Measurements from ENCODE around the gene IL17F.
A peak's percentile ranks its signal among the peaks of the same experiment; 100 is the strongest.
"Not testable (repeated sequence)": the region's sequence is repeated elsewhere in the genome, so short reads cannot be mapped to it uniquely, and the experiment has no call there.

Gene IL17F

DNA sequence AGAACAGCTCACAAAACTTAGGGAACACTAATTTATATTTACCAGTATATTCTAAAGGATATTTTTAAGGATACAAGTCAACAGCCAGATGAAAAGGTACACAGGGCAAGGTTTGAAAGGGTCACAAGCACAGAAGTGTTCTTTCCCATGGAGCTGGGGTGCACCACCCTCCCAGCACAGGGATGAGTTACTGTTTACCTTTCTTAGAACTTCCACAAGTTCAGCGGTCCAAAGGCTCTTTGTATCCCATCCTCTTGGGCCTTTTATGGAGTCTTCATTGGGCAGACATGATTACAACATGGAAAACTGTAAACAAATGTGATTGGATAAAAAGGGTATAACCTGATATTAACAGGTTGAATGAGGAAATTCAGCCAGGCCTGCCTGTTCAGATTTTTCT, 1.1 kb upstream of the IL17F start:
- no peak for DNase-seq (ENCODE audit: low spot score)

DNA sequence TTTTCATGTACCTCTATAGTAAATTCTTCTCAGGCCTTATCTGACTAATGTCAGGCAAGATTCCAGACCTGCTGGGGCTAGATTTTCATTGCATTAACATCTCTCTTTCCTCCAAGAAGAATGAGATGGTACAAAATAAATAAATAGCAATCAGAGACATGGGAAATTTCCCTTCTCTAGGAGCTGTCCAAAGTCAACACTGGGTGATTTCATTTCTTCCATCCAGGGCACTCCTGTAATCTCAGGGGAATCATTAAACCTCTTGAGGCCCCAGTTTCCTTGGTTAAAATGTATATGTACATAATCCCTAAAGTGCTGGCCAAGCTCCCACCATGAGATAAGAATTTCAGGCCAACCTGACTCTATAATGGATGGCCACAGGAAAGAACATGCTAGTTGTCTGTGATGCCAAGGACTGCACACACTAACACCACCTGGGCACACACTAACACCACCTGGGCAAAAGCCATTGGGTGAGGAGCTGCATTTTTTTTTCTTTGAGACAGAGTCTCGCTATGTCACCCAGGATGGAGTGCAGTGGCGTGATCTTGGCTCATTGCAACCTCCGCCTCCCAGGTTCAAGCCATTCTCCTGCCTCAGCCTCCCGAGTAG, 912 bp downstream of the IL17F start:
- no peak for DNase-seq (ENCODE audit: low spot score)

DNA sequence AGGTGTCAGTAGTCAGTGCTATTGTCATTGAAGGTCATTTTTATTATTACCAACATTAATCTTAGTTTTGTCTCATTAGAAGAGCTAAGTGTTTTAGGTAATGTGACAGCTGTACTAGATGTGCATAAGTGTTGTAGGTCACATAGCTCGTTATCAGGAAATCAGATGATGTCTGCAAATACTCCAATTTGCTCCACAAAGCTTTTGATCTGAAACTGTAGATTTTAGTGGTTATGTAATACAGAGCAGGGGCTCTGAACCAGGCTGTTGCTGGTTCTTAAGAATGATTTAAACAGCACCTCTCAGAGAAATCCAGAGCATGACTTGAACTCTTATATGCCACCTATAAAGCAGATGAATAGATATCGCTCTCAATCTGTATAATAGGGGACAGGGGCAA, 2.5 kb downstream of the IL17F start:
- no peak for DNase-seq (ENCODE audit: low spot score)

DNA sequence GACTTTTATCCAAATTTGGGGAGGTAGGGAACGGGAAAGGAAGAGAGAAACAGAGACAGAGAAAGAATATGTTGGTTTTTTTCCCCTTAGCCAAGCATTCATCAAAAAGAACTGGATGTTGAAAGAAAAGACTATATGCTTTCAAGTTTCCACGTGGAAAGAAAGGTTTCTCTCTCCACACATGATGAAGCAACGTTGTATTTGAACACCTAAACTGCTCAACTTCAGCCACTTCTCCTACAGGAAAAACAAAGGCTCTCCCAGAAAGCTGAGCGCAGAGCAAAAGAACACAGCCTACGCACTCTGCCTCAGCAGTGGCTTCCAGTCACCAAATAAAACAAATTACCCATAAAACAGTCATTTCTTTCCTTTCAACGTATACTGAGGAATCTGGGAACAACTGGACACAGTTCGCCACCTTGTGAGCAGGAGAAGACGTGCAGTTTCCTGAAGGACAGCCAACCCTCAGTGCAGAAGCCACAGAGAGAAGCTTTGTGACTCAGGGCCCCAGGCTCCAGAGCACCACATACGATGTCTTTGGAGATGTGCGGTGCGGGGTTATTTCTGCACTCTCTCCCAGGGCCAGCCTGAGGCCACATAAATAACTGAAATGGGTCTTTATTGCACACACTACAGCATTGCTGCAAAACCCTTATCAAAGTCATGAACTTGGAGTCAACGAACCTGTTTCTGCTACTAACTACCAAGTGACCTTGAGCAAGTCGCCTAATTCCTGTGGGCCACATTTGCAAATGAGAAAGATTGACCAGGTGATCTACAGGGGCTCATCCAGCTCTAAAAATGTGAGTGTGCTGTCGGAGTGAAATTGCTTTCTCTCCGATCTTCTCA, 10.1 kb downstream of the IL17F start:
- peak; percentile 81 for DNase-seq (ENCODE audit: low spot score)

DNA sequence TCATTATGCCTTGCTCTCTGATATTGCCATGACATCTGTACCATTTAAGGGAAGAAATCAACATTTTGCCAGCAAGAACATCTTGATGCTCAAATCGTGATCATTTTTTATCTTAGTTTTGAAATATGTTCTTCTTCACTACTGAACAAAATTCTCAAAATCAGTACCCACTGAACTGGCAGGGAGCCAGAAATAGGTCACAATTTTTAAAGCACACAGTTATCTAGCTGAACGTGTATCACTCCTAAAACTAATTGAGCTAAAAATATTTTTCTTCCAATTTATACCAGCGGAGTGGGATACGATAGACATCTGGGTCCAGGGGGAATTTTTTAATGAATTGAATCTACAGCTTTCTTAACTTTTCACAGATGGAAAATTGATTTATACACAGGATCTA, 11.3 kb downstream of the IL17F start:
- DNase-seq (ENCODE audit: low spot score), result no peak

DNA sequence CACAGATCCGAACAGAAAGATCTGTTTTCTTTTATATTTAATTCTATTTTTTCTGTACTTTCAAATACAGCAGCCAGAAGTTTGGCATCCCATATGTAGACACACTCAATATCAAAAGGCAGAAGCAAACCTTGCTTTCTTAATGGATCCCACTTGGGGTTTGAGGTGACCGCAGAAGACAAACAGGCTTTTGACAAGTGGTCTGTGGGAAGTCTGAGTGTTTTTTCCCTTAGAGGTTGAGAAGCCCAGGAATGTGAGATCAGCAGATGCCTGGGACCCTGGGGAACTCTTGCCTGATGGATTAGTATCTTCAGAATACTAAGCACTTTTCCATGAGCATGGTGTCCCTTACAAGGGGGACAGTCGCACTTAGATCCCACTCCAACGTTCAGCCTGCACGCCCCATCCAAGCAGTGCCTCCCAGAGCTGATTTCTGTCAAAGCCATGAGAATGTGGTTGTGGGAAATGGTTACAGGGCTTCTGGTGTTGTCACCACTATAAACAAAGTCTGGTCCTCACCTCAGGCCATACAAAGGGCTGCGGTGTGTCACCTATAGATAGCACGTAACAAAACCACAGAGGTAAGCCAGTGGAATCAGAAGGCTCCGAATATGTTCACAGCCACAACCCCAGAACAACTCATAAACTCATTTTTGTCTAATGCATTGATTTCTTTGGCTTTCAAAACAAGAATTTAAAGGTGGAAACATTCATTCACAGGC, 12.7 kb downstream of the IL17F start:
- no peak for DNase-seq (ENCODE audit: low spot score)

DNA sequence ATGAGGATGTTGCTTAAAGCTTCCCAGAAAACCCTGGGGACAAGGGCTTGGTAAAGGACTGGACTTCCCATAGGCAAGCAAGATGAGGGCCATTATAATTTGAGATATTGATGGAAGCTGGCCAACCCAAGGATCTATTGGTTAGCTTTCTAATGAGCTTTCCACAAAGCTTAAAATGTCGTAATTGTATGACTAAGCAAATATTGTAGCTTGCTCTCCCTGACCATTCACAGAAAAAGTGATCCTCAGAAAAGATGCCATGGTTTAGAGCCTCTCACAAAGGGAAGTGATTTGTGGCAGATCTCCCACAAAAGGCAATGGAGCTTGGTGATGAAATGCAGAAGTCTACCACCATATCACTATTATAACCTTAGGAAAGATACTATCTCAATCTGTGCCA, 13.6 kb downstream of the IL17F start:
- DNase-seq (ENCODE audit: low spot score), result no peak

DNA sequence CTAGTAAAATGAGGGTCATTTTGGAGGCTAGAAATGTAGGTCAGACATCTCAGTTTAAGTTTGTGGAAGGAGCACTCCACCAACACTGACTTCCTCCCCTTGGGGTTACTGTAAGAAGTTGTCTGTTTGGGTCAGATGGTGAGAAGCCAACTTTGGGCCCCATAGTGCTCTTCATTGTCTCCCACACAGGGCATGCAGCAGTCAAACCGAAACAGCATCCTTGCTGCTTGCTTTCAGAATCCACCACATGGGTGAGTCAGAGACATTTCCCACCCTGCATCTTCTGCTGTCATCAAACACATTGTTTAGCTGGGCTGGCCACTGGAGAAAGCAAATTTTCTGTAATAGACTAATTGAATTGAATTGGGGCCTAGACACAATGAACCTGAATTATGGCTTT, 16.8 kb downstream of the IL17F start:
- no peak for DNase-seq (ENCODE audit: low spot score)

DNA sequence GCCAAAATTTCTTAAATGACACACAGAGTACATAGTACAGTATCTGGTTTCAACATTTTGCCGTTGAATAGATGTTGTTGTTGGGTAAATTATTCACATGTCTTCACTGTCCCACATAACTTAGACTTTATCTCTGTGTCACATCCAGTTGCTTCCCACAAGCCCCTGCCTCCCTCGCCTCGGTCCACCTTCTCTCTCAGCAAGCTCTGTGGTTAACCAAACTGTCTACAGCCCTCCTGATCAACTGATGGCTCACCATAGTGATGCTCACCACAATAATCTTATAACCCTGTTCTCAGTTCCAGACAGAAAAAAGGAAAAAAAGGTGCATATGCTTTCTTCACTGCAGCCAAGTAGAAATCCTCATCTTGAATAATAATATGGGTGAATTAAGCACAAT, 23.0 kb downstream of the IL17F start:
- no peak for DNase-seq (ENCODE audit: low spot score)

DNA sequence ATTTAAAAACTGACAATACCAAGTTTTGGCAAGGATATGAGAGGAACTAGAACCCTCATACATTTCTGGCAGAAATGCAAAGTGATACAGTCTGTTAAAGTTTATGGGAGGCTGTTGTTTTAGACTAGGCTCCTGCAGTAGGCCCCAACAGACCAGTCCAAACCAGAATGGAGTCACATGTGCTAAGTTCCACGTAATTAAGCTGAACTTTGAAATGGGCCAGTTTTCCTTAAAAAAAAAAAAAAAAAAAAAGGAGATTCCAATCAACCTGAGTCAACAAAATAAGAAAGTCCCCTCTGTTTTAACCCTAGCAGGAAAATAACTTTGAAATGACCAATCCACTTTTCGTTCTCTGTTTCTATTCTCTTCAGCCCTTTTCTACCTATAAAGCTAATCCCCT, 26.5 kb downstream of the IL17F start:
- no peak for DNase-seq (ENCODE audit: low spot score)

DNA sequence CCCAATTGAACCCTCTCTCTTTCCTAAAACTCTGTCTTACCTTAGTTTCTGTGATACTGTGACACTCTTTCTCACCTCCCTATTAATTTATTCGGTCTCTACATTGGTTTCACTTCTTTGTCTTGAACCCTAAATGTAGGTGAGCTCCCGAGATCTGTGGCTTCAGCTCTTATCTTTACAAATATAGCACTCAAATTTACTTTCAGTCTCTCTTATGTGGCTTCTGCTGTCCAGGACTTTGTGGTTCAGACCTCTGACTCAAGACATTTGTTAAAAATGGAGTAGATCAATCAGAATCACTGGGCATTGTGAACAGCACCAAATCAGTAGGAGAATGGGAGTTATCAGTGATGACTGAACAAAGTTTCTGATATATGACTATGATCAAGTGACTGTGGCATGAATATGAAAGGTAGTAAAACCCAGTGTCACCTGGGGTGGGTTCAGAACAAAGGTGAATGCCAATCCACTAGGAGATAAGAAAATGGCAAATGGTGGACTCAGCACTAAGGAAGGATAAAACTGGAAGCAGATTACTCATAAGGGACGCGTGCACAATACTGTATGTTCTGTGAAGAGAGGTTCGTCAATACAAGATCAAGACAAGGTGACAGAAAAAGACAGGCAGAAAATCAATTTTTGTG, 27.2 kb downstream of the IL17F start:
- DNase-seq (ENCODE audit: low spot score), result no peak

DNA sequence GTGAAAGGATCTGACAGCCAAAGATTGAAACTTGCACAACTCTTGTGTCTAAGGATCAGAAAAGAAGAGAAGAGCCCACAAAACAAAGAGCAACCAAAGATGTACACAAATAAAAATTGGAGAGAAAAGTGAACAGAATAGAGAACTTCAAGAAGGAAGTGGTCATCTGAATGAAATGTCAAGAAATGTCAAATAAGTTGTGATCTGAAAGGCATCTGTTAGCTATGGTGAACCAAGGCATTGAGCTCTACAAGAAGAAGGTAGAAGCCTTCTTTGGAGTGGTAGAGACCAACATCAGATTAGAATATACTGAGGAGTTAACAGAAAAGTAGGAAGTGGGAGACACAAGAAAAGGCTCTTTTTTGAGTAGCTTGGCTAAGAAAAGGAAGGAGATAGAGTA, 28.5 kb downstream of the IL17F start:
- DNase-seq (ENCODE audit: low spot score), result no peak

DNA sequence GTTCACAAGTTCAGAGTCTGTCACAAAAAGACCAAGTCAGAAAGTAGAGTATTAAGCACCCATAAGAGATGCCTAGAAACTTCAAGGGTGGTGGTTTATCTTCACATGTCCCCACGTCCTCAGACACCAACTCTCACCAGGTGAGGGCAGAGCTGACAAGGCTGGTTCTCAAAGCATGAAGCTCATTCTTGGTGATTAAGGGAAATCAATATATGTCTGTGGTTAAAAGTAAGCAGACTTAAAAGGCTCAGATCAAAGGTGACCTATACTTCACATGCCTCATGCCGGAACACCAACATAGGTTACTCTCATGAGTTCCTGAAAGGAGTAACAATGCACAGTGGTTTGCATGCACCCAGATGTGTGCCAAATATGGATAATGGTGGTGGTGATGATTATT, 31.2 kb downstream of the IL17F start:
- DNase-seq (ENCODE audit: low spot score), result no peak

DNA sequence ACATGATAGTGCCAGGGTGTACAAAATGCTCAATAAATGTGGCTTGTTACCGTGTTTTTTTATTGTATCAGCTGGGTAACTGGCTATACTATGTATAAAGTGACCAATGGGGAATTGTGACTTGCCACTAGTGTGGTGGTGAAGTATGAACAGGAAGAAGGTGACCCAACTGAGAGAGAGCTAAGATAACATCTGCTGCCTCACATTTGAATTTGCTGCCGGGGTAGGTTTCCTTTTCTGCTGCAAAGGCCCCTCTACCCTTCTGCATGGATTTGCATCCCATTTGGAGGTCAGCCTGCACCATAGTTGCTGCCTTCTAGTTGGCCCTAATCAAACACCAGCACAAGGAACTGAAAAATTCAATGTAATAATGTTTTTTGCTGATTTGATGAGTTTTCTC, 34.1 kb downstream of the IL17F start:
- DNase-seq (ENCODE audit: low spot score), result no peak

DNA sequence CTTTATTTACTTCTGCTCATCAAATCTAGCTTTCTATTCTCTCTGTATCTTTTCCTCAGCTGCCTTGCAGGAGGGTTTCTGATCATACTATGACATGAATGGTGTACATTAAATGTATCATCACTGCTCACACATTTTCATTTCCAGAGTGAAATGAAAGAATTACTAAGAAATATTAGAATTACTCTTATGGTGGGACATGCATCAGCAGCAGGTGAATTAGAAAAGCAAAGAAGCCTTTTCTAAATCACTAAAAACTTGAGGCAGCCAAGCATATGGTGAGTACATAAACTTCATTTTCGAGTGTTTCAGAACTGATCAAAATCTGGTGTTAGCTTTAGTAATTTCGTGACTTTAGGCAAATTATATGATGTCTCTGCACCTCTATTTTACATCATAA, 34.5 kb downstream of the IL17F start:
- no peak for DNase-seq (ENCODE audit: low spot score)

DNA sequence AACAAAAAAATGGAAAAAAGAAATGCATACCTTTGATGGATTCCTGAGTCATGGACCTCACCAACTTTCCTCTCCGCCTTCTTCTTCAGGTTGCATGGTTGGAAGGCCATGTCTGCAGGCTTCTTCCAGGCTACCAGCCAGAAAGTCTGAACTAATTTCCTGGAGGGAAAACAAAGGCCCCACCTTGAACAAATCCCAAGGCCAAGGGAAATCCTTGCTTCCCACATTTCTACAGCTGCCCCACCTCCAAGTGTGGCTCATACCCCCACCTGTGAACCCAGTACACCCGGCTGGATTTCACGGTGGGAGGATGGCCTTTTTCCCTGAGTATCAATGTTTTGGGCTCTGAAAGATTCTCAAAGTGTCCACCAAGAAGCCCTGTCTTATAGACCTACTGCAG, 35.7 kb downstream of the IL17F start:
- DNase-seq (ENCODE audit: low spot score), result no peak

DNA sequence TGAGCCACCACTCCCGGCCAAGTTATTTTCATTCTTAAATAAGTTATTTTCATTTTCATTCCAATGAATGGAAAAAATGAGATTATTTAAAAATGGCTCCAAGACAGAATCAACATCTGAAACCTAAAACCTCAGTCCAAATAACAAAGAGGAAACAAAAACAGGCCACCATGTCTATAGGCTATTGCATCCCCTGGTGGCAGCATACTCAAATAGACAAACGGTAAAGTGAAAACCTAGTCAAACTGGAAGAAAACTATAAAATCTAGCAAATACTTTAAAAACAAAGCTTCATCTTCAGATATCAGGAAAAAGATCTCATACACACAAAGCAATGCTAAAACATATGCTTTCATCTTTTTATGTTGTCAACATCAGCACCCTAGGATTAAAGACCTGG, 37.2 kb downstream of the IL17F start:
- no peak for DNase-seq (ENCODE audit: low spot score)

DNA sequence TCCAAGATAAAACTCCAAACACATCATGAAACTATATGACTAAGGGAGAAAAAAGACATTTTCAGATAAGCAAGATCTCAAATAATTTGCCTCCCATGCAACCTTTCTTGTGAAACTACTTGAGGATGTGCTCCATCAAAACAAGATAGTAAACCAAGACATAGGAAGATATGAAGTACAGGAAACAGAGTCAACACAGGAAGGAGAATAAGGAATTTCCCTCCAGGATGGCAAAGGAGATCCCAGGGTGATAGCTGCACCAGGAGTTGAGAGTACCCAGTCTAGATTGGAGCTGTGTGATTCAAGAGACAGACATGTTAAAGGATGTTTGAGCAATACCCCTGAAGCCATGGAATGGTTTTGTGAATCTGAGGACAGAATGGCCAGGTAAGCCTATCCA, 42.8 kb downstream of the IL17F start:
- no peak for DNase-seq (ENCODE audit: low spot score)

DNA sequence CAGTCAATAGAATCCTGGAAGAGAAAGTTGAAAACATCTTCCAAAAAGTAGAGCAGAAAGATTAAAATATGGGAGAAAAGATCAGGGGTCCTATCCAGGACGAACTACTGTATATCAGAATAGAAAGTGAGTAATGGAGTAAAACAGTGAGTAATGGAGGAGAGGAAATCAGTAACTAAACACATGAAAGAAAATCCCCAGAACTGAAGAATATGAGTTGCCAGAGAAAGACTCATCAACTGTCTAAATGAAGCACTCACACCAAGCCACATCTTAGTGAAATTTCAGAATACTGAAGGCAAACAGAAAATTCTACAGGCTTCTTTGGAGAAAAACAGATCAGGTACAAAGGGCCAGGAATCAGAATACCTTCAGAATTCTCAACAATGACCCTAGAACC, 43.3 kb downstream of the IL17F start:
- DNase-seq (ENCODE audit: low spot score), result no peak

DNA sequence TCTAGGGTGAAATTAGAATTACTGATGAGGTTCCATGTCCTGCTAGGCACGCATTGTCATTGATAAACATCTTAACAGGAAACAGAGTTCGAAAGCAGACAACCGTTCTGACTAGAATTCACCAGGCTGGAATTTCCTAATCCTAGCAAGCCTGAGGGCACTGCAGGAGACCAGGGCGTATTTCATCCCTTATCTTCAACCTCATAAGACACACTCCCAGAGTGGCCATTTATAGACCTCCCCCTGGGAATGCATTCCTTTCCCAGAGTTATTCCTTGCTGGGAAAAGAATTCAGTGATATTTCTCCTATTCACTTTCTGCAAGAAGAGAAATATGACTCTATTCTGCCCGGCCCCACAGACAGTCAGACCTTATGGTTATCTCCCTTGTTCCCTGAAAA, 44.2 kb downstream of the IL17F start:
- DNase-seq (ENCODE audit: low spot score), result not testable (repeated sequence)

DNA sequence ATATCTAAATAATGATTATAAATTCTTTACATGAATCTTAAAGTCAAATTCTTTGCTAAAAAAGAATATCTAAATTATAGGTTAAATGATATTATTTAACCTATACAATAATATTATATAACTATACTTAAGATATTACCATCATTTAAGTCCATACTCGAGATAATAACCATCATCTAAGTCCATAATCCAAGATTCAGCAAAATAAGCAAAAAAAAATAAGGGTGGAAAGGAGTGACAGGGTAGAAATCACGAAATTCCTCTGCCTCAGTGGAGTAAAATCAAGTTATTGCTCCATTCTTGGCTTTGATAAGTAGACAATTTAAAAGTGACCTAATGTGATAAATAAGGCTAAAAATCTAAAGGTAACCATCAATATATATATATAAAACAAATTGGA, 48.4 kb downstream of the IL17F start:
- DNase-seq (ENCODE audit: low spot score), result no peak

DNA sequence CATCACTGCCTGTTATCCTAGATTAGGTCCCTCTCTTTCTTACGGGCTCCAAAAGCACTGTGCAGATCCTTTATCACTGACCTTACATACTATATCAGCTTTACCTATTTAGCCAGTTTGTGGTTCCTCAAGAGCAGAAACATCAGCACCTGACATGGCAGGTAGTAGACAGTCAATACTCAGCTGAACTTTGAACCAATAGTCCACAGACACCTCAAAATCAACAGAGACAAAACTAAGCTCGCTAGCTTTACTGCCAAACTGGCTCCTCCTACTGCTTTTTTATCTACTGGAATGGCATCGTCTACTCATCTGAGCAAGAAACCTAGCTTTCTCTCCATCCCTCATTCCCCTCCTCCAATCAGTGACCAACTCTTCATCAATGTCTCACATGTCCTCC, 52.5 kb downstream of the IL17F start:
- no peak for DNase-seq (ENCODE audit: low spot score)

DNA sequence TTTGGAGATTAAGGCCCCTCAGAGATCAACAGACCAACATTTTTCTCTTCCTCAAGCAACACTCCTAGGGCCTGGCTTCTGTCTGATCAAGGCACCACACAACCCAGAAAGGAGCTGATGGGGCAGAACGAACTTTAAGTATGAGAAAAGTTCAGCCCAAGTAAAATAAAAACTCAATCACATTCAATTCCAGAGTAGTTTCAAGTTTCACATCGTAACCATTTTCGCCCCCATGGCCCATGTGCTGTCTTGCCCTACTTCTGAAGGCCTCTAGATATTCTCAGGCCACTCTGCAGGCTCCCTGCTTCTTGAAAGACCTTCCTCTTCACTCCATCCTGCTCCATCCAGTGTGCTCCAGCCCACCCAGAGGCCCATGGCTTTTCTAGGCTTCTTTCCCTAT, 53.9 kb downstream of the IL17F start:
- no peak for DNase-seq (ENCODE audit: low spot score)

Data from AG20443 (cell line).